ENCODE measurements around the gene SLC15A3. TPM values are rescaled to one million over a fixed set of nuclear protein-coding genes. Genes with fewer than 3 reads are reported as not detected.

Gene SLC15A3
- polyA plus RNA-seq, 1 of the 3 experiments (the other 2 are of a cell fraction), result not detected

GRCh38 chr11:60936467-60937143, 15.4 kb downstream of the SLC15A3 start:
- Histone ChIP-seq H3K4me2 (no peak overlapping the region), H3K4me1 (ENCODE audit: control insufficient read depth in 1 of 2, insufficient read depth in 2 of 2, low read depth in 1 of 2, low read length in 1 of 2) (peaks cover 0 to 2% of the 10 kb centered on the region in 2 experiments; a peak in 1 of 4 replicates), H3K4me3 (ENCODE audit: low read depth in 2 of 2, low read length in 1 of 2) (no peak overlapping the region), H3F3A (replicated peaks; ENCODE audit: insufficient read depth) (no peaks in the 10 kb centered on the region), H3K27ac (ENCODE audit: low read depth in 2 of 2, low read length in 1 of 2) (no peak overlapping the region), H3K79me2 (ENCODE audit: insufficient read depth) (no peaks in the 10 kb centered on the region), H3K9me2 (no peaks in the 10 kb centered on the region), H4K20me1 (ENCODE audit: insufficient read depth) (no peaks in the 10 kb centered on the region), H3K9ac (no peak overlapping the region), H3K27me3 (ENCODE audit: insufficient read depth) (no peaks in the 10 kb centered on the region), H3K36me3 (replicated peaks in 1 of 2; ENCODE audit: control insufficient read depth in 1 of 2, insufficient read depth in 2 of 2, low read length in 1 of 2) (peaks cover 0 to 22% of the 10 kb centered on the region in 2 experiments), H2AFZ (ENCODE audit: low read depth) (no peak overlapping the region), H3K9me3 (no peaks in the 10 kb centered on the region)
- ChIA-PET CTCF (interaction anchor here (1.7 kb wide), 1 partner anchor 21 kb away, joined by 5 read pairs; no protein-coding TSS in a partner anchor), POLR2A (no interaction called here)
- TF ChIP-seq TCF12 (IDR thresholded peaks at IDR 0.05), result no peak
- TF ChIP-seq NFIC (IDR thresholded peaks at IDR 0.05; ENCODE audit: borderline replicate concordance), result no peak
- no peak for TF ChIP-seq YY1 (IDR thresholded peaks at IDR 0.05; ENCODE audit: low read depth)
- no peak for TF ChIP-seq CHD2 (IDR thresholded peaks at IDR 0.05; ENCODE audit: low read length, partially characterized antibody)
- no peak for TF ChIP-seq SIN3A (IDR thresholded peaks at IDR 0.05; ENCODE audit: borderline replicate concordance, low read depth, low read length)
- no peak for TF ChIP-seq TEAD4 (IDR thresholded peaks at IDR 0.05; ENCODE audit: borderline replicate concordance, insufficient read depth)
- TF ChIP-seq ZBTB33 (IDR thresholded peaks at IDR 0.05; ENCODE audit: borderline replicate concordance, low read depth), result no peak
- DNase-seq, result no peak
- WGBS (ENCODE audit: low lambda C conversion rate), result 79% methylated on average over 4 of the region's 18 CpGs

- no peak overlapping the region for H3K27ac ChIP-seq (ENCODE audit: low read depth in 2 of 2, low read length in 1 of 2)
- no peak overlapping the region for H3K9ac ChIP-seq
- peaks cover 0 to 2% of the 10 kb centered on the region in 2 experiments; a peak in 1 of 4 replicates for H3K4me1 ChIP-seq (ENCODE audit: control insufficient read depth in 1 of 2, insufficient read depth in 2 of 2, low read depth in 1 of 2, low read length in 1 of 2)
- no peaks in the 10 kb centered on the region for H3F3A ChIP-seq (replicated peaks; ENCODE audit: insufficient read depth)
- no peak overlapping the region for H2AFZ ChIP-seq (ENCODE audit: low read depth)
- TF ChIP-seq FOXJ3 (CRISPR knock-in tag; IDR thresholded peaks at IDR 0.05), result no peak
- no peak for TF ChIP-seq TAF1 (IDR thresholded peaks at IDR 0.05; ENCODE audit: borderline replicate concordance, low read depth, low read length)
- TF ChIP-seq POLR2AphosphoS5 (IDR thresholded peaks at IDR 0.05; ENCODE audit: low read depth, low read length), result no peak
- TF ChIP-seq RXRA (IDR thresholded peaks at IDR 0.05; ENCODE audit: borderline replicate concordance, low read depth), result no peak
- TF ChIP-seq TCF12 (IDR thresholded peaks at IDR 0.05), result no peak
- no peak for TF ChIP-seq YY1 (IDR thresholded peaks at IDR 0.05; ENCODE audit: low read depth)
- TF ChIP-seq ZBTB33 (IDR thresholded peaks at IDR 0.05; ENCODE audit: borderline replicate concordance, low read depth), result no peak
- TF ChIP-seq RFX5 (IDR thresholded peaks at IDR 0.05; ENCODE audit: low read length), result no peak
- TF ChIP-seq USF2 (IDR thresholded peaks at IDR 0.05; ENCODE audit: borderline replicate concordance, low read depth, low read length), result no peak
- no peak for TF ChIP-seq MXI1 (IDR thresholded peaks at IDR 0.05; ENCODE audit: low read depth, low read length)
- no peak for TF ChIP-seq PBX3 (IDR thresholded peaks at IDR 0.05)
- no peak for TF ChIP-seq IRF3 (IDR thresholded peaks at IDR 0.05; ENCODE audit: low read depth, low read length)
- no peaks in the 10 kb centered on the region for H3K79me2 ChIP-seq (ENCODE audit: insufficient read depth)
- no peaks in the 10 kb centered on the region for H3K27me3 ChIP-seq (ENCODE audit: insufficient read depth)
- H3K9me2 ChIP-seq, result no peaks in the 10 kb centered on the region
- POLR2A ChIA-PET, result no interaction called here
- H3K9me3 ChIP-seq, result no peaks in the 10 kb centered on the region
- H4K20me1 ChIP-seq (ENCODE audit: insufficient read depth), result no peaks in the 10 kb centered on the region
- H3K4me2 ChIP-seq, result no peak overlapping the region
- H3K4me3 ChIP-seq (ENCODE audit: low read depth in 2 of 2, low read length in 1 of 2), result no peak overlapping the region
- no peak for DNase-seq
- CTCF ChIA-PET, result interaction anchor here (0.9 to 1.7 kb wide), 2 partner anchors 20 to 105 kb away, joined by 3 to 5 read pairs; no protein-coding TSS in a partner anchor
- WGBS (ENCODE audit: low lambda C conversion rate), result 89% methylated on average over 11 of the region's 27 CpGs
- peaks cover 0 to 29% of the 10 kb centered on the region in 2 experiments for H3K36me3 ChIP-seq (replicated peaks in 1 of 2; ENCODE audit: control insufficient read depth in 1 of 2, insufficient read depth in 2 of 2, low read length in 1 of 2)
Observed at GRCh38 chr11:60935676-60936442, 16.1 kb downstream of the SLC15A3 start.

Measured in SK-N-SH (cell line).